ENCODE measurements around the gene ZC3H18. TPM values are rescaled to one million over a fixed set of nuclear protein-coding genes. Genes with fewer than 3 reads are reported as not detected.

Gene ZC3H18
- total and polyA plus RNA-seq, 7 donors, result 9.6 to 37.7 (median 16.1) TPM

- no peak for DNase-seq
- Histone ChIP-seq H3K36me3 (no peaks in the 10 kb centered on the region), H3K4me3 (no peak overlapping the region), H3K4me1 (no peaks in the 10 kb centered on the region), H3K27me3 (peaks cover 17 to 37% (median 29%) of the 10 kb centered on the region in 3 donors), H3K27ac (no peak overlapping the region), H3K9me3 (peaks cover 0 to 9% (median 7%) of the 10 kb centered on the region in 4 donors)
- WGBS, 2 donors, result 58 to 68% methylated on average over 15 of the region's 15 CpGs
- intact Hi-C loops (cut with DNase I), result no loop called here
- no peak for TF ChIP-seq POLR2A (IDR thresholded peaks at IDR 0.05)
- TF ChIP-seq POLR2AphosphoS5 (IDR thresholded peaks at IDR 0.05), result no peak
- no peak for TF ChIP-seq EP300 (IDR thresholded peaks at IDR 0.05)
Observed at GRCh38 chr16:88541831-88542616, 28.2 kb upstream of the ZC3H18 start.

DNA sequence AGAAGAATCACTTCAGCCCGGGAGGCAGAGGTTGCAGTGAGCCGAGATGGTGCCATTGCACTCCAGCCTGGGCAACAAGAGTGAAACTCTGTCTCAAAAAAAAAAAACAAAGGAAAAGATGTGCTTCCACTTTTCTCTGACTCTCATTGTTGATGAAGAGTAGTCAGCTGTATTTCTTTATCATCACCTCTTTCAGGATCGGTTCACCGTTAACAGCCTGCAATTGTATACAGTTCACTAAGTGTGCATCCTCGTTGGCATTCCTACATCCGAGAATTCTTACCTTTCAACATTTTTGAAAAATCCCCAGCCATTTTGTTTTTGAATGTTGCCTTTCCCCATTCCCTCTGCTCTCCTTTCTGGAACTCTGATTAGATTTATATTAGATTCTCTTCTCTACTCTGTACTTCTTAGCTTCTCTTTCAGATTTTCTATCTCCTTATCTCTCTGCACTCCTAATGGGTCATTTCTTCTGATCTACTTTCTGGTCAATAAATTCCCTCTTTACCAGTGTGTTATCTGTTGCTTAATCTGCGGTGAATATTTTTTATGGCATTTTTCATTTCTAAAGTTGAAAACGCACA is 26.9 kb upstream of the ZC3H18 start:
- DNase-seq, result no peak
- peaks cover 0 to 9% (median 7%) of the 10 kb centered on the region in 4 donors for H3K9me3 ChIP-seq
- TF ChIP-seq POLR2A (IDR thresholded peaks at IDR 0.05) (no peak), EP300 (IDR thresholded peaks at IDR 0.05) (no peak), POLR2AphosphoS5 (IDR thresholded peaks at IDR 0.05) (no peak)
- TF ChIP-seq, protein P1, sequence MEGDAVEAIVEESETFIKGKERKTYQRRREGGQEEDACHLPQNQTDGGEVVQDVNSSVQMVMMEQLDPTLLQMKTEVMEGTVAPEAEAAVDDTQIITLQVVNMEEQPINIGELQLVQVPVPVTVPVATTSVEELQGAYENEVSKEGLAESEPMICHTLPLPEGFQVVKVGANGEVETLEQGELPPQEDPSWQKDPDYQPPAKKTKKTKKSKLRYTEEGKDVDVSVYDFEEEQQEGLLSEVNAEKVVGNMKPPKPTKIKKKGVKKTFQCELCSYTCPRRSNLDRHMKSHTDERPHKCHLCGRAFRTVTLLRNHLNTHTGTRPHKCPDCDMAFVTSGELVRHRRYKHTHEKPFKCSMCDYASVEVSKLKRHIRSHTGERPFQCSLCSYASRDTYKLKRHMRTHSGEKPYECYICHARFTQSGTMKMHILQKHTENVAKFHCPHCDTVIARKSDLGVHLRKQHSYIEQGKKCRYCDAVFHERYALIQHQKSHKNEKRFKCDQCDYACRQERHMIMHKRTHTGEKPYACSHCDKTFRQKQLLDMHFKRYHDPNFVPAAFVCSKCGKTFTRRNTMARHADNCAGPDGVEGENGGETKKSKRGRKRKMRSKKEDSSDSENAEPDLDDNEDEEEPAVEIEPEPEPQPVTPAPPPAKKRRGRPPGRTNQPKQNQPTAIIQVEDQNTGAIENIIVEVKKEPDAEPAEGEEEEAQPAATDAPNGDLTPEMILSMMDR (IDR thresholded peaks at IDR 0.05), result no peak
- H3K27ac ChIP-seq, result no peak overlapping the region
- intact Hi-C loops (cut with DNase I), result no loop called here
- no peak overlapping the region for H3K4me3 ChIP-seq
- no peaks in the 10 kb centered on the region for H3K4me1 ChIP-seq
- H3K27me3 ChIP-seq, result peaks cover 17 to 43% (median 29%) of the 10 kb centered on the region in 3 donors
- WGBS, 2 donors, result 85 to 90% methylated on average over 8 of the region's 8 CpGs
- no peaks in the 10 kb centered on the region for H3K36me3 ChIP-seq

GRCh38 chr16:88545781-88546180 is 24.4 kb upstream of the ZC3H18 start:
- intact Hi-C loops (cut with DNase I), result no loop called here
- no peaks in the 10 kb centered on the region for H3K4me1 ChIP-seq
- H3K36me3 ChIP-seq, result no peaks in the 10 kb centered on the region
- H3K9me3 ChIP-seq, result peaks cover 0 to 9% (median 7%) of the 10 kb centered on the region in 4 donors
- no peak for TF ChIP-seq POLR2A (IDR thresholded peaks at IDR 0.05)
- no peak overlapping the region for H3K27ac ChIP-seq
- H3K27me3 ChIP-seq, result peaks cover under 1 to 19% (median 16%) of the 10 kb centered on the region in 3 donors
- WGBS, 2 donors, result 77 to 79% methylated on average over 7 of the region's 7 CpGs
- no peak overlapping the region for H3K4me3 ChIP-seq
- DNase-seq, result no peak

DNA sequence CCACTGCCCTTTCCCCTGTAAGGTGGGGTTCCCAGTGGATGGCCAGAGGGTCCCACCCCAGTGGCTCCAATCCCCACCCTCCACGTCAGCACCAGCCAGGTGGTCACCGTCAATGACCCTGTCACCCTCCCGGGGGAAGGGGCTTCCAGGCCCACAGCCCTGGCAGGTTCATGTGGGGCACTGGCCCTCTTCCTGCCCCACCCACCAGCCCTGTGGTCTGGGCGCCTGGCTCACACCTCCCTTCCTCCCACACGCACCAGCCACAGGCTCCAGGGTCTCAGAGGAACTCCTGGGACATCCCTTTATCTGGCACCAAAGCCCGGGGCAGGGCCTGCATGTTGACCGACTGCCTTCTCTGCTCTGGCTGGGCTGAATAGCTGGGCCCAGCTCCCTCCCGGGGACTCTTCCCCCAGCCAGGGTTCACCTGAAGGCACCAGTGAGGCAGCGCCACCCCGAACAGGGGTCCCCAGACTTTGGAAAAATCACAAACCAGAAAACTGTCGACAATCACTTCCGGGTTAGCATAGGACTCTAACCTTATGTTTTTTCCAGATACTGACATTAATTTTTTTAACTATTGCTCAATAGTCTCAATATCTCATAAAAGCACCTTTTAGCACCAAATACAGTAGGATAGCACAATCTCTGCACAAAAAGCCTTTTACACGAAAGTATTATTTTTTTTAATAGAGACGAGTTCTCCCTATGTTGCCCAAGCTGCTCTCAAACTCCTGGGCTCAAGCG is 21.9 kb upstream of the ZC3H18 start:
- intact Hi-C loops (cut with DNase I), result no loop called here
- no peak for DNase-seq
- no peak overlapping the region for H3K4me3 ChIP-seq
- H3K27me3 ChIP-seq, result peaks cover 0 to 14% (median 0%) of the 10 kb centered on the region in 3 donors
- no peaks in the 10 kb centered on the region for H3K4me1 ChIP-seq
- no peak overlapping the region for H3K27ac ChIP-seq
- H3K9me3 ChIP-seq, result peaks cover 0 to 6% (median under 1%) of the 10 kb centered on the region in 4 donors
- no peaks in the 10 kb centered on the region for H3K36me3 ChIP-seq
- 61 to 70% methylated on average over 15 of the region's 15 CpGs for WGBS, 2 donors
- TF ChIP-seq, protein P1 (IDR thresholded peaks at IDR 0.05), result no peak
- TF ChIP-seq POLR2AphosphoS5 (IDR thresholded peaks at IDR 0.05) (no peak), POLR2A (IDR thresholded peaks at IDR 0.05) (no peak), EP300 (IDR thresholded peaks at IDR 0.05) (no peak)

DNA sequence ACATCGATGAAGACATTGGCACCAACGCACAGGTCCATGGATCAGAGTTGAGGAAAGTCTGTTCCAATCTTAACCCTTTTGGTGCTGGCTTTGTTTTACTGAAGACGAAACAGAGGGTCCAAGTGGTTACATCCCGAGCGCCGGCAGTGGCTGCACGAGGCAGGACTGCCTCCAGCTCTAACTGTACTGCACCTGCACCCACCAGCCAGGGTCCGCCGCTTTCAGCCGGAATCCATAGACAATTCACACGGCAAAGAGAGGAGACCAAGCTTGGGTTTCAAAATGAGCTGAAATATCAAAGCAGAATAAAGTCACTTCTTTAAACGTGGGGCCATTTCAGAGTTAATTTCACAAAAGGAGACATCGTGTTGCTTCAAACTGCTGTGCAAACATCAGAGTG is 21.2 kb upstream of the ZC3H18 start:
- no peak overlapping the region for H3K4me3 ChIP-seq
- intact Hi-C loops (cut with DNase I), result no loop called here

More for the DNA sequence above, 21.2 kb upstream of the ZC3H18 start:
- H3K9me3 ChIP-seq, result peaks cover 0 to 6% (median 0%) of the 10 kb centered on the region in 4 donors
- H3K27me3 ChIP-seq, result peaks cover 0 to 18% (median 0%) of the 10 kb centered on the region in 3 donors
- no peaks in the 10 kb centered on the region for H3K4me1 ChIP-seq
- 72 to 77% methylated on average over 13 of the region's 13 CpGs for WGBS, 2 donors
- H3K27ac ChIP-seq, result no peak overlapping the region
- TF ChIP-seq POLR2AphosphoS5 (IDR thresholded peaks at IDR 0.05), result no peak
- TF ChIP-seq EP300 (IDR thresholded peaks at IDR 0.05), result no peak
- no peaks in the 10 kb centered on the region for H3K36me3 ChIP-seq
- no peak for DNase-seq
